Ascending aorta (tissue), 2 donors: ENCODE measurements around the gene SLC25A26. TPM values are rescaled to one million over a fixed set of nuclear protein-coding genes. Genes with fewer than 3 reads are reported as not detected.

ENCODE experiments used
- DNase-seq, 2 donors: peaks; one replicate each; pipeline ENCODE4 v3.0.0-alpha.2; 2019; ENCODE audit warnings: low spot score in 2 of 2
- H3K27ac ChIP-seq, 2 donors: fragments of 200-600 bp; sonication (generic); one replicate each; pipeline ENCODE4 v1.5.1; 2016 to 2017; ENCODE audit warnings: mild to moderate bottlenecking in 1 of 2
- H3K27me3 ChIP-seq: fragments of 200-600 bp; sonication (generic); one replicate; pipeline ENCODE4 v1.5.1; 2017
- H3K36me3 ChIP-seq, 2 donors: fragments of 200-600 bp; sonication (generic); one replicate each; pipeline ENCODE4 v1.5.1; 2016
- H3K4me1 ChIP-seq, 2 donors: fragments of 200-600 bp; sonication (generic); one replicate each; pipeline ENCODE4 v1.5.1; 2016 to 2017; ENCODE audit warnings: mild to moderate bottlenecking in 1 of 2
- H3K4me3 ChIP-seq, 2 donors: fragments of 200-600 bp; sonication (generic); one replicate each; pipeline ENCODE4 v1.5.1; 2016 to 2017; ENCODE audit warnings: mild to moderate bottlenecking in 1 of 2
- H3K9me3 ChIP-seq, 2 donors: fragments of 200-600 bp; sonication (generic); one replicate each; pipeline ENCODE4 v1.5.1; 2016
- CTCF ChIP-seq, 3 experiments: fragments of 200-600 bp in 2 of 3; fragments of 450-650 bp in 1 of 3; sonication (generic) in 2 of 3; IDR thresholded peaks; one replicate each; pipeline ENCODE4 v1.5.1; 2016 to 2019; ENCODE audit warnings: antibody characterized with exemption in 3 of 3, mild to moderate bottlenecking in 1 of 3, moderate library complexity in 1 of 3
- intact Hi-C: fragments of 100-400 bp; cut with DNase I; formaldehyde crosslinking; loops from one replicate; pipeline ENCODE4 v1.15.1; 2023
- total RNA-seq: library from RNA; depleted of rRNA; stranded (reverse); fragments of >200 nt; gene quantifications from one replicate; pipeline ENCODE4 v1.1.0, GENCODE V29; 2016

Gene SLC25A26
- total RNA-seq, 1 donor from 2014 or later: 11.7 TPM

GRCh38 chr3:66320390-66320789, 99.6 kb downstream of the SLC25A26 start:
- Histone ChIP-seq H3K27me3 (no peaks in the 10 kb centered on the region), H3K4me3 (no peak overlapping the region), H3K27ac (no peak overlapping the region), H3K9me3 (peaks cover 0 to 7% of the 10 kb centered on the region in 2 donors), H3K4me1 (no peaks in the 10 kb centered on the region), H3K36me3 (no peaks in the 10 kb centered on the region)
- no peak for TF ChIP-seq CTCF (IDR thresholded peaks at IDR 0.05)
- intact Hi-C loops: no loop called here
- no peak for DNase-seq

GRCh38 chr3:66322436-66322835, 101.6 kb downstream of the SLC25A26 start:
- intact Hi-C loops: no loop called here
- H3K27me3 ChIP-seq: no peaks in the 10 kb centered on the region
- H3K4me3 ChIP-seq: no peak overlapping the region
- DNase-seq: no peak
- no peak overlapping the region for H3K27ac ChIP-seq
- H3K4me1 ChIP-seq: no peaks in the 10 kb centered on the region
- no peaks in the 10 kb centered on the region for H3K9me3 ChIP-seq
- TF ChIP-seq CTCF (IDR thresholded peaks at IDR 0.05): no peak
- no peaks in the 10 kb centered on the region for H3K36me3 ChIP-seq

- Histone ChIP-seq H3K27ac (no peak overlapping the region), H3K4me1 (no peaks in the 10 kb centered on the region), H3K4me3 (no peak overlapping the region), H3K9me3 (no peaks in the 10 kb centered on the region), H3K36me3 (no peaks in the 10 kb centered on the region), H3K27me3 (no peaks in the 10 kb centered on the region)
- DNase-seq: no peak
- no peak for TF ChIP-seq CTCF (IDR thresholded peaks at IDR 0.05)
- intact Hi-C loops: no loop called here
Observed at GRCh38 chr3:66326340-66326739, 105.5 kb downstream of the SLC25A26 start.

- H3K4me1 ChIP-seq: no peaks in the 10 kb centered on the region
- no peak overlapping the region for H3K4me3 ChIP-seq
- no peaks in the 10 kb centered on the region for H3K9me3 ChIP-seq
- no peaks in the 10 kb centered on the region for H3K27me3 ChIP-seq
- no peak for TF ChIP-seq CTCF (IDR thresholded peaks at IDR 0.05)
- H3K36me3 ChIP-seq: no peaks in the 10 kb centered on the region
- intact Hi-C loops: no loop called here
- no peak overlapping the region for H3K27ac ChIP-seq
- no peak for DNase-seq
Observed at GRCh38 chr3:66335671-66336070, 114.9 kb downstream of the SLC25A26 start.

- Histone ChIP-seq H3K36me3 (no peaks in the 10 kb centered on the region), H3K4me3 (no peak overlapping the region), H3K27ac (no peak overlapping the region), H3K9me3 (no peaks in the 10 kb centered on the region), H3K27me3 (no peaks in the 10 kb centered on the region), H3K4me1 (no peaks in the 10 kb centered on the region)
- intact Hi-C loops: no loop called here
- TF ChIP-seq CTCF (IDR thresholded peaks at IDR 0.05): no peak
- no peak for DNase-seq
Observed at GRCh38 chr3:66336333-66336766, 115.5 kb downstream of the SLC25A26 start.

GRCh38 chr3:66338927-66339326, 118.1 kb downstream of the SLC25A26 start:
- no peak for DNase-seq
- intact Hi-C loops: no loop called here
- Histone ChIP-seq H3K9me3 (no peaks in the 10 kb centered on the region), H3K27me3 (no peaks in the 10 kb centered on the region), H3K27ac (no peak overlapping the region), H3K4me3 (no peak overlapping the region), H3K36me3 (no peaks in the 10 kb centered on the region), H3K4me1 (no peaks in the 10 kb centered on the region)
- no peak for TF ChIP-seq CTCF (IDR thresholded peaks at IDR 0.05)
